Measurements from ENCODE around the gene DNAJB13.

Gene DNAJB13

DNA sequence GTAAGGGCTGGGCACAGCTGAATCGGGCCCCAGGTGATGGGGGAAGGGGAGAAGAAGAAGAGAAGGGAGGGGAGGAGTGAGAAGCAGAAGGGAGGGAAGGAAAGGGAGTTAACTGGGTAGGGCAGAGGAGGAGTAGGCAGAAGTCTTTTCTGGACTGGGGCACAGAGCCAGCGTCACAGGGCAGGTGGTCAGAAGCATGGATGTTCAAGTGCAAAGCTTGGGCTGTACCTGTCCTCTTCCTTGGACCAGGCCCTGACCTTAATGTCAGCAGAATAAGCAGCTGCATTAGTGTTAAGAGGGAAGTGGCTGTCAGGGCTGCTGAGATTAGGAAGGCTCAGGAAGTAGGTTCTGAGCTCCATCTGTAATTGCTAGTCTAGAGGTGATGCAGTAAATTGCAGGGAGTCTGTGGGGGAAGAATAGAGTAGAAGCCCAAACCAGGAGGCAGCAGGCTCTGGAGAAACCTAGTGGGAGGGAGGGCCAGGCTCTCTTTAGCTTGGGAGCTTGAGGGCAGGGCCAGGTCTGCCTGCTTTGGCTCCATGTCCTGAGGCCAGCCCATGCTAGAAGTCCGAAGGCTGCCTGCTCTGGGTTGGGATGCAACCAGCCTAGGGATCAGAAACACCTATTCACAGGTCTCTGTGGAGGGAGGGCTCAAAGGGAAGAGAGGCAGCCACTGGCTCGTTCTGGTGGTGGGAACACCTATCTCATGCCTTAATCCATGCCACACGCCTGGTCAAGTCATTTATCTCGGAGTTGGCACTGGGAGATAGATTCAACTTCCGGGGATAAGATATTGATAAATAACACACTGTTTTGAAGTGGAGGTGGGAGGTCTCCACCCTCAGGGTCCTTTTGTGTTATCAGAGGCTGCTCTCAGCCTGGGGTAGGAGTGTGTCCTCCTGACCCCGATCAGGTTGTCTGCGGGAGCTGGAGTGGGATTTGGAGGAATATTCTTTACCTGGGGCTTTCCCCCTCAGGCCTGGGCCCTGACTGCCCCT lies 59.8 kb downstream of the DNAJB13 start:
- no peak for ATAC-seq
- no peak for TF ChIP-seq ZFP3 (CRISPR knock-in tag; IDR thresholded peaks at IDR 0.05)
- no peak for TF ChIP-seq ISL1 (CRISPR knock-in tag; IDR thresholded peaks at IDR 0.05)
- TF ChIP-seq, protein P1, sequence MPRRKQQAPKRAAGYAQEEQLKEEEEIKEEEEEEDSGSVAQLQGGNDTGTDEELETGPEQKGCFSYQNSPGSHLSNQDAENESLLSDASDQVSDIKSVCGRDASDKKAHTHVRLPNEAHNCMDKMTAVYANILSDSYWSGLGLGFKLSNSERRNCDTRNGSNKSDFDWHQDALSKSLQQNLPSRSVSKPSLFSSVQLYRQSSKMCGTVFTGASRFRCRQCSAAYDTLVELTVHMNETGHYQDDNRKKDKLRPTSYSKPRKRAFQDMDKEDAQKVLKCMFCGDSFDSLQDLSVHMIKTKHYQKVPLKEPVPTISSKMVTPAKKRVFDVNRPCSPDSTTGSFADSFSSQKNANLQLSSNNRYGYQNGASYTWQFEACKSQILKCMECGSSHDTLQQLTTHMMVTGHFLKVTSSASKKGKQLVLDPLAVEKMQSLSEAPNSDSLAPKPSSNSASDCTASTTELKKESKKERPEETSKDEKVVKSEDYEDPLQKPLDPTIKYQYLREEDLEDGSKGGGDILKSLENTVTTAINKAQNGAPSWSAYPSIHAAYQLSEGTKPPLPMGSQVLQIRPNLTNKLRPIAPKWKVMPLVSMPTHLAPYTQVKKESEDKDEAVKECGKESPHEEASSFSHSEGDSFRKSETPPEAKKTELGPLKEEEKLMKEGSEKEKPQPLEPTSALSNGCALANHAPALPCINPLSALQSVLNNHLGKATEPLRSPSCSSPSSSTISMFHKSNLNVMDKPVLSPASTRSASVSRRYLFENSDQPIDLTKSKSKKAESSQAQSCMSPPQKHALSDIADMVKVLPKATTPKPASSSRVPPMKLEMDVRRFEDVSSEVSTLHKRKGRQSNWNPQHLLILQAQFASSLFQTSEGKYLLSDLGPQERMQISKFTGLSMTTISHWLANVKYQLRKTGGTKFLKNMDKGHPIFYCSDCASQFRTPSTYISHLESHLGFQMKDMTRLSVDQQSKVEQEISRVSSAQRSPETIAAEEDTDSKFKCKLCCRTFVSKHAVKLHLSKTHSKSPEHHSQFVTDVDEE (CRISPR knock-in tag; IDR thresholded peaks at IDR 0.05) = no peak
- no peak for TF ChIP-seq PPARA (CRISPR knock-in tag; IDR thresholded peaks at IDR 0.05; ENCODE audit: borderline replicate concordance)

DNA sequence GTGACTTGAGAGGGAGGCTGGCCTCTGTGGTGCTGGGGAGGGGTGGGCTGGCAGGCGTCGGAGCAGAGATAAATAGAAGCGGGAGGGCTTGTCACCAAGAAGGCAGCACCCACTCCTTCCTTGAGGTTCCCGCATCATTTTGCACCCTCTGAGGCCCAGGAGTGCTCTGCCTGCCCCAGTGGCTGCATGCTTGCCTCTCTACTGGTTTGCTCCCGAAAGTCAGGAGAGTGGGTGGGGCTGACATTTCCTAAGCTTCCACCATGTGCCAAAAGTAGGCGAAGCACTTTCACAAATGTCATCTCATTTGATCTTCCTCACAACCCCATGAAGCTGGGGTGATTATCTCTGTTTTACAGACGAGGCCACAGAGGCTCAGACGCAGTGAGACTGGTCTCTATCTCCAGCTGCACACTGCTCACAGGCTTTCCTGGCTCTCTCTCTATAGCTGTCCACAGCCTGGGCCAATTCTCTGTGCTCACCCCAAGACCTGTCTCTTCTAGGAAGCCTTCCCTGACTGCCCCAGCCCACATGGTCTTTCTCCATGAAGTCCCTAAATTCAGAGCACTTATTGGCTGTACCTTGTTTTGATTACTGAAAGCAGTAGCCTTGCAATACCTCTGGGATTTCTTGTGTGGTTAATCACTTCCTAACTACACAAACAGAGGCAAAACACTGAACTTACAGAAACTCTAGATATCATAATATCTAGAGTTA lies 60.7 kb downstream of the DNAJB13 start:
- TF ChIP-seq PPARA (CRISPR knock-in tag; IDR thresholded peaks at IDR 0.05; ENCODE audit: borderline replicate concordance) = no peak
- no peak for ATAC-seq

DNA sequence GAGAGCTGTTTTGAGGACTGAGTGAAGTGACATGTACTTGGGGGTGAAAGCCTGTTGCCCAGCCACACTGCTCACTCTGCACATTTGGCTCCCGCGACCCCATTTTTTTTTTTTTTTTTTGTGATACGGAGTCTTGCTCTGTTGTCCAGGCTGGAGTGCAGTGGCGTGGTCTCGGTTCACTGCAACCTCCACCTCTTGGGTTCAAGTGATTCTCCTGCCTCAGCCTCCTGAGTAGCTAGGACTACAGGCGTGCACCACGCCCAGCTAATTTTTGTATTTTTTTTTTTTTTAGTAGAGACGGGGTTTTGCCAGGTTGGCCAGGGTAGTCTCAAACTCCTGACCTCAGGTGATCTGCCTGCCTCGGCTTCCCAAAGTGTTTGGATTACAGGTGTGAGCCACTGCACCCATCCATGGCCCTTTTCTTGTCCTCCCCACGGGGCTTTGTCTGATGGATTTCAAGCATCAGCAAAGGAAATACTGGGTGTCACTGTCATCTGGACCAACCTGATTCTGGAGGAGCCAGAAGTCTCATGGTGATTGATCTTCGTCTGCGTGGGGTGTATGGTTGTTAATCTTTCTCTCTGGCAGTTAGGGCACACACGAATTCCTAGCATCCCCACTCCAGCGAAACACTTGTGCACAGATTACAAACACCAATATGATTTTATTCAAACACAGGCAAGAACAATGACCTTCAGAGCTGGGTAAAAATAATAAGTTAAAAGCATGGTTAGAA lies 61.4 kb downstream of the DNAJB13 start:
- TF ChIP-seq ZC3H10 (CRISPR knock-in tag; IDR thresholded peaks at IDR 0.05) (no peak), ISL1 (CRISPR knock-in tag; IDR thresholded peaks at IDR 0.05) (no peak), CSDC2 (CRISPR knock-in tag; IDR thresholded peaks at IDR 0.05) (no peak), TCF4 (CRISPR knock-in tag; IDR thresholded peaks at IDR 0.05; ENCODE audit: borderline replicate concordance) (no peak), GLIS3 (CRISPR knock-in tag; IDR thresholded peaks at IDR 0.05) (no peak), ZNF70 (CRISPR knock-in tag; IDR thresholded peaks at IDR 0.05) (no peak), ZNF8 (CRISPR knock-in tag; IDR thresholded peaks at IDR 0.05) (no peak), ARNTL (CRISPR knock-in tag; IDR thresholded peaks at IDR 0.05; ENCODE audit: borderline replicate concordance, low read depth) (no peak), ESRRG (CRISPR knock-in tag; IDR thresholded peaks at IDR 0.05) (no peak)
- TF ChIP-seq, protein P2, sequence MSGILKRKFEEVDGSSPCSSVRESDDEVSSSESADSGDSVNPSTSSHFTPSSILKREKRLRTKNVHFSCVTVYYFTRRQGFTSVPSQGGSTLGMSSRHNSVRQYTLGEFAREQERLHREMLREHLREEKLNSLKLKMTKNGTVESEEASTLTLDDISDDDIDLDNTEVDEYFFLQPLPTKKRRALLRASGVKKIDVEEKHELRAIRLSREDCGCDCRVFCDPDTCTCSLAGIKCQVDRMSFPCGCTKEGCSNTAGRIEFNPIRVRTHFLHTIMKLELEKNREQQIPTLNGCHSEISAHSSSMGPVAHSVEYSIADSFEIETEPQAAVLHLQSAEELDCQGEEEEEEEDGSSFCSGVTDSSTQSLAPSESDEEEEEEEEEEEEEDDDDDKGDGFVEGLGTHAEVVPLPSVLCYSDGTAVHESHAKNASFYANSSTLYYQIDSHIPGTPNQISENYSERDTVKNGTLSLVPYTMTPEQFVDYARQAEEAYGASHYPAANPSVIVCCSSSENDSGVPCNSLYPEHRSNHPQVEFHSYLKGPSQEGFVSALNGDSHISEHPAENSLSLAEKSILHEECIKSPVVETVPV (CRISPR knock-in tag; IDR thresholded peaks at IDR 0.05) = no peak
- TF ChIP-seq, protein P3, sequence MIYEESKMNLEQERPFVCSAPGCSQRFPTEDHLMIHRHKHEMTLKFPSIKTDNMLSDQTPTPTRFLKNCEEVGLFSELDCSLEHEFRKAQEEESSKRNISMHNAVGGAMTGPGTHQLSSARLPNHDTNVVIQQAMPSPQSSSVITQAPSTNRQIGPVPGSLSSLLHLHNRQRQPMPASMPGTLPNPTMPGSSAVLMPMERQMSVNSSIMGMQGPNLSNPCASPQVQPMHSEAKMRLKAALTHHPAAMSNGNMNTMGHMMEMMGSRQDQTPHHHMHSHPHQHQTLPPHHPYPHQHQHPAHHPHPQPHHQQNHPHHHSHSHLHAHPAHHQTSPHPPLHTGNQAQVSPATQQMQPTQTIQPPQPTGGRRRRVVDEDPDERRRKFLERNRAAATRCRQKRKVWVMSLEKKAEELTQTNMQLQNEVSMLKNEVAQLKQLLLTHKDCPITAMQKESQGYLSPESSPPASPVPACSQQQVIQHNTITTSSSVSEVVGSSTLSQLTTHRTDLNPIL (CRISPR knock-in tag; IDR thresholded peaks at IDR 0.05; ENCODE audit: low read depth) = no peak
- TF ChIP-seq, protein P1 (CRISPR knock-in tag; IDR thresholded peaks at IDR 0.05) = no peak
- TF ChIP-seq, protein P4, sequence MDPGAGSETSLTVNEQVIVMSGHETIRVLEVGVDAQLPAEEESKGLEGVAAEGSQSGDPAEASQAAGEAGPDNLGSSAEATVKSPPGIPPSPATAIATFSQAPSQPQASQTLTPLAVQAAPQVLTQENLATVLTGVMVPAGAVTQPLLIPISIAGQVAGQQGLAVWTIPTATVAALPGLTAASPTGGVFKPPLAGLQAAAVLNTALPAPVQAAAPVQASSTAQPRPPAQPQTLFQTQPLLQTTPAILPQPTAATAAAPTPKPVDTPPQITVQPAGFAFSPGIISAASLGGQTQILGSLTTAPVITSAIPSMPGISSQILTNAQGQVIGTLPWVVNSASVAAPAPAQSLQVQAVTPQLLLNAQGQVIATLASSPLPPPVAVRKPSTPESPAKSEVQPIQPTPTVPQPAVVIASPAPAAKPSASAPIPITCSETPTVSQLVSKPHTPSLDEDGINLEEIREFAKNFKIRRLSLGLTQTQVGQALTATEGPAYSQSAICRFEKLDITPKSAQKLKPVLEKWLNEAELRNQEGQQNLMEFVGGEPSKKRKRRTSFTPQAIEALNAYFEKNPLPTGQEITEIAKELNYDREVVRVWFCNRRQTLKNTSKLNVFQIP (CRISPR knock-in tag; IDR thresholded peaks at IDR 0.05; ENCODE audit: borderline replicate concordance, low read depth) = no peak
- no peak for ATAC-seq

Measured in SK-N-SH treated with all-trans-retinoic acid at 6 μM for 48 hours (cell line).